Parathyroid adenoma (tissue), 2 donors: Measurements from ENCODE around the gene OR2K2.

Source experiments
- H2AFZ ChIP-seq: fragments of 300-600 bp; sonication (generic); one replicate; pipeline ENCODE4 v1.7.0; 2017; ENCODE audit warnings: antibody characterized with exemption, mild to moderate bottlenecking
- H3K27ac ChIP-seq: fragments of 300-600 bp; sonication (generic); one replicate; pipeline ENCODE4 v1.7.0; 2017
- H3K27me3 ChIP-seq: fragments of 300-600 bp; sonication (generic); one replicate; pipeline ENCODE4 v1.7.0; 2017; ENCODE audit warnings: low read length; ENCODE audit not compliant: control insufficient read depth, insufficient read depth
- H3K36me3 ChIP-seq: fragments of 300-600 bp; sonication (generic); one replicate; pipeline ENCODE4 v1.7.0; 2017; ENCODE audit warnings: low read length; ENCODE audit not compliant: control insufficient read depth, insufficient read depth
- H3K4me1 ChIP-seq: fragments of 300-600 bp; sonication (generic); one replicate; pipeline ENCODE4 v1.7.0; 2017; ENCODE audit warnings: control low read depth
- H3K4me2 ChIP-seq: fragments of 300-600 bp; sonication (generic); one replicate; pipeline ENCODE4 v1.7.0; 2017; ENCODE audit warnings: low read length
- H3K4me3 ChIP-seq: fragments of 300-600 bp; sonication (generic); one replicate; pipeline ENCODE4 v1.7.0; 2017; ENCODE audit warnings: low read depth, low read length
- H3K79me2 ChIP-seq: fragments of 300-600 bp; sonication (generic); one replicate; pipeline ENCODE4 v1.7.0; 2017; ENCODE audit warnings: control low read depth
- H3K9ac ChIP-seq: fragments of 300-600 bp; sonication (generic); one replicate; pipeline ENCODE4 v1.7.0; 2017; ENCODE audit warnings: mild to moderate bottlenecking
- H3K9me3 ChIP-seq: fragments of 300-600 bp; sonication (generic); one replicate; pipeline ENCODE4 v1.7.0; 2017; ENCODE audit warnings: low read length; ENCODE audit not compliant: control insufficient read depth
- TF ChIP-seq, protein P1 (sequence below): fragments of 300-600 bp; sonication (generic); IDR thresholded peaks from one replicate; pipeline ENCODE4 v1.7.0; 2017; ENCODE audit warnings: antibody characterized with exemption, mild to moderate bottlenecking
- donor health status: primary hyperparathyroidism.

OR2K2 gene, protein sequence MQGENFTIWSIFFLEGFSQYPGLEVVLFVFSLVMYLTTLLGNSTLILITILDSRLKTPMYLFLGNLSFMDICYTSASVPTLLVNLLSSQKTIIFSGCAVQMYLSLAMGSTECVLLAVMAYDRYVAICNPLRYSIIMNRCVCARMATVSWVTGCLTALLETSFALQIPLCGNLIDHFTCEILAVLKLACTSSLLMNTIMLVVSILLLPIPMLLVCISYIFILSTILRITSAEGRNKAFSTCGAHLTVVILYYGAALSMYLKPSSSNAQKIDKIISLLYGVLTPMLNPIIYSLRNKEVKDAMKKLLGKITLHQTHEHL

DNA sequence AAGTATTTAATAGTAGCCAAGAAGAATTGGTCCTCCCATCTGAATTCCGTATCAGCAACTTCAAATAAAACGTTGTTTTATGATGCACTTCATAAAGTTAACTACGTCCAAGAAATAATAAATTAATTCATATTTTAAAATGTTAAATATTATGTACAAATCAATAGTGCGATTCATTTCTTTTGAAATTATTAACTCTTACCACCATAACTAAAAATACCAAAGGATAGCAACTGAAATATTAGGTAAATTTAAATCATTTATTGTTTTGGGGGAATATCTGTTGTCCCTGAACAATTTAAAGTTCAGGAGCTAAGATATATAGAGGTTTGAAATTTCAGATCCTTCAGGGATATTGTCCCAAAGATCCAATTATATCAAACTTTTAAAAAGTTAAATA is at the start of gene OR2K2:
OR2K2 (minus strand) TSS at position 101 of the 400 bp plus-strand sequence. CDS start 1,791 bp downstream, outside the sequence.
- Histone ChIP-seq H3K36me3 (no peaks in the 10 kb centered on the region), H3K9ac (no peak within 1 kb of the TSS), H2AFZ (no peak within 1 kb of the TSS), H3K9me3 (no peaks in the 10 kb centered on the region), H3K27ac (no peak within 1 kb of the TSS), H3K79me2 (no peaks in the 10 kb centered on the region), H3K27me3 (no peaks in the 10 kb centered on the region), H3K4me3 (no peak within 1 kb of the TSS), H3K4me2 (no peak within 1 kb of the TSS), H3K4me1 (no peaks in the 10 kb centered on the region)
- TF ChIP-seq, protein P1, sequence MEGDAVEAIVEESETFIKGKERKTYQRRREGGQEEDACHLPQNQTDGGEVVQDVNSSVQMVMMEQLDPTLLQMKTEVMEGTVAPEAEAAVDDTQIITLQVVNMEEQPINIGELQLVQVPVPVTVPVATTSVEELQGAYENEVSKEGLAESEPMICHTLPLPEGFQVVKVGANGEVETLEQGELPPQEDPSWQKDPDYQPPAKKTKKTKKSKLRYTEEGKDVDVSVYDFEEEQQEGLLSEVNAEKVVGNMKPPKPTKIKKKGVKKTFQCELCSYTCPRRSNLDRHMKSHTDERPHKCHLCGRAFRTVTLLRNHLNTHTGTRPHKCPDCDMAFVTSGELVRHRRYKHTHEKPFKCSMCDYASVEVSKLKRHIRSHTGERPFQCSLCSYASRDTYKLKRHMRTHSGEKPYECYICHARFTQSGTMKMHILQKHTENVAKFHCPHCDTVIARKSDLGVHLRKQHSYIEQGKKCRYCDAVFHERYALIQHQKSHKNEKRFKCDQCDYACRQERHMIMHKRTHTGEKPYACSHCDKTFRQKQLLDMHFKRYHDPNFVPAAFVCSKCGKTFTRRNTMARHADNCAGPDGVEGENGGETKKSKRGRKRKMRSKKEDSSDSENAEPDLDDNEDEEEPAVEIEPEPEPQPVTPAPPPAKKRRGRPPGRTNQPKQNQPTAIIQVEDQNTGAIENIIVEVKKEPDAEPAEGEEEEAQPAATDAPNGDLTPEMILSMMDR = no peak

DNA sequence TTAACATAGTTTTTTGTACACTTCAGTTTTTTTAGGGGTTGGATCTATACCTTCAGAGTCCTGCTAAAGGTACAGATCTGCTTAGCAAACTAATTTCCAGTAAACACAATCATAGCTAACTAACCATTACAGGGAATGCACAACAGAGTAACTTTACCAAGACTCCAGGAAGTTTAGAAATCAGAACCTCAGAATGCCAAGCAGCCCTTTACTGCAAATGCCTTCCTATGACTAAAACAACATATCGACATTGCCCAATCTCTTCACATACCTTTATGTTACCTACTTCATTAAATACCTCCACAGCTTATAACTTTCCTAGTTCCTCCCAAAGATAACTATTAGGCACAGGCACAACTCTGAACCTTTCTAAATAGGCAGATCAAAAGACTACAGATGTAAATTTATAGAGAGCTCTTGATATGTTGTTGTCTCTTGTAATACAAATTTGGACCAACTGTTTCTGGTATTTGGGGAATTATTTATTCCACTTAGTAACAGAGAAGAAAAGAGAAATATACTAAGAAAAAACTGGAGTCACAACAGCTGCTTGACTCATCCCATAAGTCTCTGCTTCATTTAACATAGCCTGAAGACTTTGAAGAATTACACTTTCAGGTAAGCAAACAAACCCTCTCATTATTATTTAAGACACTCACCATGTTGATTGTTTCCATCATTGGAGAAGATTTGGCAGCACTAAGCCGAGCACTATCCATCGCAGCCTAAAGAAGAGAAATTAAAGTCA is 46.0 kb upstream of the OR2K2 start:
- no peak overlapping the region for H2AFZ ChIP-seq

DNA sequence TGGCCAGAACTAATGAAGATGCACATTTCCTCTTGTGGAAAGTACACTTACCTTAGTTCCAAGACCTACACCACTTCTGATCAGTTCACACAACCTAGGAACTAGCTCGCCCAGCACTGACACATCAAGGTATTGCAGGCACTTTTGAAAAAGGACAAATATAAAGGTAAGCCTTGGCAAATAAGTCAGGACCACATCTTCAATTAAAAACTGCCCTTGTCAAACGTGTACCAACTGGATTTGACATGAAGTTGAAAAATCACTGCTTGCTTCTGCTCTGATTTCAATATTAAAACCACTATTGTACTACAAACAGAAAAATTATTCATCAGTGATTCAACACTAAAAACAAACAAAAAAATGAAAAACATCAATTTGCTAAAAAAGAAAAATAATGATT is 45.0 kb upstream of the OR2K2 start:
- no peak overlapping the region for H3K4me3 ChIP-seq
- H3K27me3 ChIP-seq = no peaks in the 10 kb centered on the region
- no peaks in the 10 kb centered on the region for H3K36me3 ChIP-seq
- H3K4me1 ChIP-seq = no peaks in the 10 kb centered on the region
- H3K79me2 ChIP-seq = no peaks in the 10 kb centered on the region
- no peak overlapping the region for H3K9ac ChIP-seq
- H2AFZ ChIP-seq = no peak overlapping the region
- no peak overlapping the region for H3K4me2 ChIP-seq
- no peaks in the 10 kb centered on the region for H3K9me3 ChIP-seq
- TF ChIP-seq, protein P1 = no peak
- no peak overlapping the region for H3K27ac ChIP-seq

More for the DNA sequence above, 46.0 kb upstream of the OR2K2 start:
- H3K36me3 ChIP-seq = no peaks in the 10 kb centered on the region
- TF ChIP-seq, protein P1 = no peak
- no peak overlapping the region for H3K9ac ChIP-seq
- no peak overlapping the region for H3K4me3 ChIP-seq
- no peaks in the 10 kb centered on the region for H3K9me3 ChIP-seq
- H3K4me2 ChIP-seq = no peak overlapping the region
- H3K27ac ChIP-seq = no peak overlapping the region
- H3K4me1 ChIP-seq = no peaks in the 10 kb centered on the region
- no peaks in the 10 kb centered on the region for H3K27me3 ChIP-seq
- no peaks in the 10 kb centered on the region for H3K79me2 ChIP-seq

DNA sequence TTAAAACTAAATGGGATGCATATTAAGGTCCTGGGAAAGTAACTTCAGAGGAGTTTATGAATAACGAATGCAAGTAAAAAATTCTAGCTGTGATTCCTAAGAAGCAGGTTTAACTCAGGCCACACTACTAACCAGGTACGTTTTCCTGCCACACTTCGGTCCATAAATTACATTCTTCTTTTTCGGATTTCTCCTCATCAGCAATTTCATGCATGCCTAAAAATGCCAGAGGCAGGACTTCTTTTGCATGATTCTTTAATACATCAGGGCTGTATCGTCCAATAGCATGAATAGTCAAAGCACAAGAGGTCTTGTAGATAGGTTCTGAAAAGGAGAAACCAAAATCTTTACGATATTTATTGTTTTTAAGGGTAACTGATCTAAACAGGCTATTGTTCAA is 42.3 kb upstream of the OR2K2 start:
- TF ChIP-seq, protein P1 = no peak
- H3K36me3 ChIP-seq = no peaks in the 10 kb centered on the region

More for the DNA sequence above, 42.3 kb upstream of the OR2K2 start:
- Histone ChIP-seq H3K4me1 (no peaks in the 10 kb centered on the region), H3K27me3 (no peaks in the 10 kb centered on the region), H2AFZ (no peak overlapping the region), H3K9ac (no peak overlapping the region), H3K27ac (no peak overlapping the region), H3K79me2 (no peaks in the 10 kb centered on the region), H3K9me3 (no peaks in the 10 kb centered on the region), H3K4me2 (no peak overlapping the region), H3K4me3 (no peak overlapping the region)
